Activated CD8-positive, alpha-beta T cell treated with anti-CD3 and anti-CD28 coated beads, Interleukin-2, amount 10 ng/mL, durations not matched to agents 7 days and 5 days (primary cell): ENCODE measurements around the gene CMTM4. TPM values are rescaled to one million over a fixed set of nuclear protein-coding genes. Genes with fewer than 3 reads are reported as not detected.

Source experiments
- ATAC-seq: fragments of 150-1000 bp; cut with Tn5 transposase; one replicate; pipeline ENCODE4 v1.10.0; 2021; ENCODE audit warnings: moderate library complexity
- CTCF ChIA-PET: fragments of 350-600 bp; sonication (Branson Sonifier 250); formaldehyde crosslinking; loops from one replicate; lab custom pipeline; 2021; ENCODE audit warnings: antibody characterized with exemption; lab: Charles Lee
- POLR2A ChIA-PET: fragments of 350-600 bp; sonication (Branson Sonifier 250); formaldehyde crosslinking; loops from one replicate; lab custom pipeline; 2021; ENCODE audit warnings: antibody characterized with exemption; lab: Charles Lee
- DNase-seq: peaks from one replicate; pipeline ENCODE4 v3.0.0-alpha.2; 2020
- H3K27ac Mint-ChIP-seq: one replicate; pipeline ENCODE4 v1.8.0; 2021; ENCODE audit warnings: mild to moderate bottlenecking, mixed read lengths
- H3K27me3 Mint-ChIP-seq: one replicate; pipeline ENCODE4 v1.8.0; 2021; ENCODE audit warnings: low read depth, mixed read lengths
- H3K36me3 Mint-ChIP-seq: one replicate; pipeline ENCODE4 v1.8.0; 2021; ENCODE audit warnings: low read depth, mixed read lengths
- H3K4me1 Mint-ChIP-seq: one replicate; pipeline ENCODE4 v1.8.0; 2021; ENCODE audit warnings: low read depth, mixed read lengths
- H3K4me3 Mint-ChIP-seq: one replicate; pipeline ENCODE4 v1.8.0; 2021; ENCODE audit warnings: mild to moderate bottlenecking, mixed read lengths
- H3K9me3 Mint-ChIP-seq: one replicate; pipeline ENCODE4 v1.8.0; 2022; ENCODE audit warnings: mixed read lengths; ENCODE audit not compliant: insufficient read depth
- total RNA-seq, 2 experiments: library from RNA; stranded (reverse); gene quantifications; one replicate each; pipeline ENCODE4 v1.2.3, GENCODE V29; 2021

The CMTM4 gene
- total RNA-seq, 2 experiments from 2014 or later, result 1.2 TPM

- ChIA-PET POLR2A (no interaction called here), CTCF (interaction anchor here (1.4 to 3.1 kb wide), 8 partner anchors 11 to 182 kb away, joined by 3 to 57 read pairs (median 16); partner anchors contain the start of gene CKLF)
Measured at GRCh38 chr16:66587881-66588600, 108.5 kb downstream of the CMTM4 start.

GRCh38 chr16:66585481-66586239, 110.9 kb downstream of the CMTM4 start:
- Mint-ChIP-seq H3K36me3 (peaks cover 3% of the 10 kb centered on the region), H3K9me3 (no peaks in the 10 kb centered on the region), H3K4me3 (no peak overlapping the region), H3K4me1 (peaks cover 42% of the 10 kb centered on the region), H3K27ac (no peak overlapping the region), H3K27me3 (peaks cover 1% of the 10 kb centered on the region)
- DNase-seq (no peak), ATAC-seq (no peak)
- ChIA-PET CTCF (interaction anchor here (0.9 kb wide), 1 partner anchor 23 kb away, joined by 3 read pairs; no protein-coding TSS in a partner anchor), POLR2A (interaction anchor here (0.7 kb wide), 1 partner anchor 41 kb away, joined by 3 read pairs; no protein-coding TSS in a partner anchor)

More at GRCh38 chr16:66587881-66588600, 108.5 kb downstream of the CMTM4 start:
- H3K4me1 Mint-ChIP-seq, result peaks cover 52% of the 10 kb centered on the region
- peak overlapping the region; percentile 66 for H3K4me3 Mint-ChIP-seq
- DNase-seq (no peak), ATAC-seq (no peak)
- no peaks in the 10 kb centered on the region for H3K36me3 Mint-ChIP-seq
- H3K27me3 Mint-ChIP-seq, result no peaks in the 10 kb centered on the region
- H3K9me3 Mint-ChIP-seq, result no peaks in the 10 kb centered on the region
- H3K27ac Mint-ChIP-seq, result peak overlapping the region; percentile 77

- CTCF ChIA-PET, result interaction anchor here (1.6 to 3.5 kb wide), 5 partner anchors 9 to 70 kb away, joined by 3 to 26 read pairs (median 5); no protein-coding TSS in a partner anchor
- Mint-ChIP-seq H3K4me3 (no peak overlapping the region), H3K9me3 (no peaks in the 10 kb centered on the region), H3K27me3 (peaks cover 34% of the 10 kb centered on the region), H3K27ac (no peak overlapping the region), H3K4me1 (peaks cover 21% of the 10 kb centered on the region), H3K36me3 (peaks cover 3% of the 10 kb centered on the region)
- ATAC-seq (no peak), DNase-seq (no peak)
- POLR2A ChIA-PET, result no interaction called here
Measured at GRCh38 chr16:66581246-66581952, 115.1 kb downstream of the CMTM4 start.

- DNase-seq (no peak), ATAC-seq (no peak)
- peaks cover 3% of the 10 kb centered on the region for H3K36me3 Mint-ChIP-seq
- H3K27ac Mint-ChIP-seq, result no peak overlapping the region
- H3K4me1 Mint-ChIP-seq, result peaks cover 18% of the 10 kb centered on the region
- no peak overlapping the region for H3K4me3 Mint-ChIP-seq
- peaks cover 34% of the 10 kb centered on the region for H3K27me3 Mint-ChIP-seq
- POLR2A ChIA-PET, result no interaction called here
- CTCF ChIA-PET, result interaction anchor here (1.1 to 3.5 kb wide), 5 partner anchors 9 to 70 kb away, joined by 3 to 26 read pairs (median 11); no protein-coding TSS in a partner anchor
- no peaks in the 10 kb centered on the region for H3K9me3 Mint-ChIP-seq
Measured at GRCh38 chr16:66580605-66581209, 115.8 kb downstream of the CMTM4 start.

- ChIA-PET POLR2A (interaction anchor here (1.2 kb wide), 2 partner anchors 18 to 26 kb away, joined by 4 read pairs; partner anchors contain the start of gene CKLF), CTCF (interaction anchor here (1.3 to 3.5 kb wide), 5 partner anchors 11 to 252 kb away, joined by 4 to 26 read pairs (median 9); partner anchors contain the start of gene NAE1)
- Mint-ChIP-seq H3K27ac (no peak within 1 kb of the TSS), H3K36me3 (peaks cover 5% of the 10 kb centered on the region), H3K9me3 (no peaks in the 10 kb centered on the region), H3K4me3 (no peak within 1 kb of the TSS), H3K27me3 (peaks cover 34% of the 10 kb centered on the region), H3K4me1 (peaks cover 16% of the 10 kb centered on the region)
- ATAC-seq (peak; percentile 63), DNase-seq (no peak)
Measured at GRCh38 chr16:66578651-66579531, 117.7 kb downstream of the CMTM4 start, which contains the start of gene CMTM2. CMTM2 (plus strand) TSS chr16:66579463; CDS start chr16:66579608, 145 bp downstream.

GRCh38 chr16:66576296-66576695, 120.2 kb downstream of the CMTM4 start:
- H3K4me3 Mint-ChIP-seq, result no peak overlapping the region
- no peaks in the 10 kb centered on the region for H3K9me3 Mint-ChIP-seq
- POLR2A ChIA-PET, result no interaction called here
- peaks cover 34% of the 10 kb centered on the region for H3K27me3 Mint-ChIP-seq
- CTCF ChIA-PET, result no interaction called here
- no peak overlapping the region for H3K27ac Mint-ChIP-seq
- H3K36me3 Mint-ChIP-seq, result peaks cover 13% of the 10 kb centered on the region
- no peak for ATAC-seq
- DNase-seq, result no peak
- H3K4me1 Mint-ChIP-seq, result peaks cover 27% of the 10 kb centered on the region

- DNase-seq, result no peak
- H3K27ac Mint-ChIP-seq, result no peak overlapping the region
- H3K4me1 Mint-ChIP-seq, result peaks cover 29% of the 10 kb centered on the region
- ATAC-seq, result no peak
- H3K9me3 Mint-ChIP-seq, result no peaks in the 10 kb centered on the region
- H3K36me3 Mint-ChIP-seq, result peaks cover 18% of the 10 kb centered on the region
- H3K4me3 Mint-ChIP-seq, result no peak overlapping the region
- peaks cover 27% of the 10 kb centered on the region for H3K27me3 Mint-ChIP-seq
- CTCF ChIA-PET, result interaction anchor here (0.9 to 2.0 kb wide), 3 partner anchors 12 to 33 kb away, joined by 4 to 7 read pairs (median 4); no protein-coding TSS in a partner anchor
- POLR2A ChIA-PET, result interaction anchor here (0.6 kb wide), 1 partner anchor 24 kb away, joined by 4 read pairs; no protein-coding TSS in a partner anchor
Measured at GRCh38 chr16:66575060-66575459, 121.5 kb downstream of the CMTM4 start.

- Mint-ChIP-seq H3K27me3 (peaks cover 22% of the 10 kb centered on the region), H3K4me3 (no peak overlapping the region), H3K36me3 (peaks cover 19% of the 10 kb centered on the region), H3K4me1 (peaks cover 28% of the 10 kb centered on the region), H3K27ac (no peak overlapping the region), H3K9me3 (no peaks in the 10 kb centered on the region)
- ATAC-seq (no peak), DNase-seq (no peak)
- ChIA-PET POLR2A (interaction anchor here (1.7 kb wide), 1 partner anchor 22 kb away, joined by 6 read pairs; the partner anchor contains the start of gene CKLF), CTCF (interaction anchor here (0.7 to 2.0 kb wide), 5 partner anchors 10 to 299 kb away, joined by 3 to 7 read pairs (median 4); no protein-coding TSS in a partner anchor)
Measured at GRCh38 chr16:66574531-66574930, 122.0 kb downstream of the CMTM4 start.

GRCh38 chr16:66574081-66574480, 122.5 kb downstream of the CMTM4 start:
- Mint-ChIP-seq H3K4me1 (peaks cover 23% of the 10 kb centered on the region), H3K4me3 (no peak overlapping the region), H3K27ac (no peak overlapping the region), H3K27me3 (peaks cover 19% of the 10 kb centered on the region), H3K9me3 (no peaks in the 10 kb centered on the region), H3K36me3 (peaks cover 19% of the 10 kb centered on the region)
- ATAC-seq (no peak), DNase-seq (no peak)
- ChIA-PET CTCF (interaction anchor here (0.7 to 2.0 kb wide), 5 partner anchors 10 to 299 kb away, joined by 3 to 7 read pairs (median 4); no protein-coding TSS in a partner anchor), POLR2A (interaction anchor here (1.7 kb wide), 1 partner anchor 22 kb away, joined by 6 read pairs; the partner anchor contains the start of gene CKLF)

- POLR2A ChIA-PET, result interaction anchor here (0.9 kb wide), 1 partner anchor 25 kb away, joined by 3 read pairs; no protein-coding TSS in a partner anchor
- peak overlapping the region; percentile 62 for H3K27ac Mint-ChIP-seq
- H3K9me3 Mint-ChIP-seq, result no peaks in the 10 kb centered on the region
- ATAC-seq (no peak), DNase-seq (no peak)
- peaks cover 19% of the 10 kb centered on the region for H3K4me1 Mint-ChIP-seq
- CTCF ChIA-PET, result interaction anchor here (1.2 to 2.3 kb wide), 5 partner anchors 9 to 165 kb away, joined by 4 to 14 read pairs (median 7); no protein-coding TSS in a partner anchor
- H3K27me3 Mint-ChIP-seq, result peaks cover 3% of the 10 kb centered on the region
- H3K36me3 Mint-ChIP-seq, result peaks cover 26% of the 10 kb centered on the region
- H3K4me3 Mint-ChIP-seq, result no peak overlapping the region
Measured at GRCh38 chr16:66572356-66572755, 124.2 kb downstream of the CMTM4 start.
